ENCODE results near the gene TAF11L13.

GRCh38 chr5:17620627-17621026 is 11.3 kb upstream of the TAF11L13 start:
- TF ChIP-seq CSDC2 (CRISPR knock-in tag; IDR thresholded peaks at IDR 0.05) (no peak), ARNTL (CRISPR knock-in tag; IDR thresholded peaks at IDR 0.05; ENCODE audit: borderline replicate concordance, low read depth) (no peak), ZFP3 (CRISPR knock-in tag; IDR thresholded peaks at IDR 0.05) (no peak), ZFP30 (CRISPR knock-in tag; IDR thresholded peaks at IDR 0.05) (no peak), RARB (CRISPR knock-in tag; IDR thresholded peaks at IDR 0.05) (no peak)
